ENCODE results near the gene HEATR5A.
A peak's percentile ranks its signal among the peaks of the same experiment; 100 is the strongest.

HEATR5A gene

GRCh38 chr14:31294746-31295405 is 125.5 kb downstream of the HEATR5A start:
- H3K9me3 ChIP-seq, result no peaks in the 10 kb centered on the region
- H3K36me3 ChIP-seq, result peaks cover 71% of the 10 kb centered on the region
- no peak overlapping the region for H3K4me3 ChIP-seq (ENCODE audit: low read depth in 1 of 2, low read length in 1 of 2)
- TF ChIP-seq CTCF (IDR thresholded peaks at IDR 0.05), result no peak
- H3K27ac ChIP-seq, result no peak overlapping the region
- H3K27me3 ChIP-seq, result no peaks in the 10 kb centered on the region
- no peaks in the 10 kb centered on the region for H3K4me1 ChIP-seq (ENCODE audit: control insufficient read depth in 1 of 2, insufficient read depth in 1 of 2, low read depth in 1 of 2, low read length in 1 of 2)

DNA sequence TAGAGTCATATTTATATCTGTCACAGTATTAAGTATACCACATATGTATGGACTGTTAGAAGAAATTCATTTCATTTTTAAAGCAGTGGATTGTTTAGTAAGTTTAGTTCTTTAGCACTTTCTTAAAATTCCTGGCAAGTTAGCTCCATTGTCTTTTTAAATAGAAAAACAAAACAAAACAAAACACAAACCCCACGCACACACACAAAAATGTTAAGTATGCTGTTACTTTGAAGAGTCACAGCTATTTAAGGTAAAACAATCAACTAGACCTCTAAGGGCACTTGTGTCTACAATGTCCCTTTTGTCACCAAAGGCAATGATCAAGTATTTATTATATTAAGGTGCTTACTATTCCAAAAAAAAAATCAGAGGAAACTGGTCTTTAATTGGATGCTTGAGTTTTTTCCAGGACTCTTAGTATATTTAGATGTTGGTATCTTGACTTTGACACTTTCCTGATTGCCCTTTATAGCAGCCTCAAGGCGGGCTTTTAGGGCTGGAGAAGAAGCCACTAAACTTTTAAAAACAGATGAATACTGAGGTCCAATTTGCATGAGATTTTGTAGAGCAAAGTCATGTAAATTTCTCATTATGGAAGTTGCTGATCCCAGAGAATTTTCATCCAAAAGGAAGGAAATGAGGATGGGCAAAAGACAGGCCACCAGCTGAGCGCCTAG is 127.3 kb downstream of the HEATR5A start:
- Histone ChIP-seq H3K9me3 (no peaks in the 10 kb centered on the region), H3K27me3 (no peaks in the 10 kb centered on the region), H3K36me3 (peaks cover 53% of the 10 kb centered on the region), H3K27ac (no peak overlapping the region), H3K4me3 (ENCODE audit: low read depth in 1 of 2, low read length in 1 of 2) (no peak overlapping the region), H3K4me1 (ENCODE audit: control insufficient read depth in 1 of 2, insufficient read depth in 1 of 2, low read depth in 1 of 2, low read length in 1 of 2) (no peaks in the 10 kb centered on the region)
- TF ChIP-seq CTCF (IDR thresholded peaks at IDR 0.05), result no peak

GRCh38 chr14:31291210-31291609 is 129.1 kb downstream of the HEATR5A start:
- Histone ChIP-seq H3K9me3 (no peaks in the 10 kb centered on the region), H3K36me3 (peaks cover 38% of the 10 kb centered on the region), H3K4me3 (ENCODE audit: low read depth in 1 of 2, low read length in 1 of 2) (no peak overlapping the region), H3K27ac (peak overlapping the region; percentile 17), H3K27me3 (no peaks in the 10 kb centered on the region), H3K4me1 (ENCODE audit: control insufficient read depth in 1 of 2, insufficient read depth in 1 of 2, low read depth in 1 of 2, low read length in 1 of 2) (no peaks in the 10 kb centered on the region)
- TF ChIP-seq CTCF (IDR thresholded peaks at IDR 0.05), result no peak

- Histone ChIP-seq H3K4me1 (ENCODE audit: control insufficient read depth in 1 of 2, insufficient read depth in 1 of 2, low read depth in 1 of 2, low read length in 1 of 2) (no peaks in the 10 kb centered on the region), H3K4me3 (ENCODE audit: low read depth in 1 of 2, low read length in 1 of 2) (no peak overlapping the region), H3K27me3 (no peaks in the 10 kb centered on the region), H3K27ac (no peak overlapping the region), H3K36me3 (peaks cover 4% of the 10 kb centered on the region), H3K9me3 (no peaks in the 10 kb centered on the region)
- TF ChIP-seq CTCF (IDR thresholded peaks at IDR 0.05), result no peak
These were observed 132.9 kb downstream of the HEATR5A start for GRCh38 chr14:31287294-31287972.

DNA sequence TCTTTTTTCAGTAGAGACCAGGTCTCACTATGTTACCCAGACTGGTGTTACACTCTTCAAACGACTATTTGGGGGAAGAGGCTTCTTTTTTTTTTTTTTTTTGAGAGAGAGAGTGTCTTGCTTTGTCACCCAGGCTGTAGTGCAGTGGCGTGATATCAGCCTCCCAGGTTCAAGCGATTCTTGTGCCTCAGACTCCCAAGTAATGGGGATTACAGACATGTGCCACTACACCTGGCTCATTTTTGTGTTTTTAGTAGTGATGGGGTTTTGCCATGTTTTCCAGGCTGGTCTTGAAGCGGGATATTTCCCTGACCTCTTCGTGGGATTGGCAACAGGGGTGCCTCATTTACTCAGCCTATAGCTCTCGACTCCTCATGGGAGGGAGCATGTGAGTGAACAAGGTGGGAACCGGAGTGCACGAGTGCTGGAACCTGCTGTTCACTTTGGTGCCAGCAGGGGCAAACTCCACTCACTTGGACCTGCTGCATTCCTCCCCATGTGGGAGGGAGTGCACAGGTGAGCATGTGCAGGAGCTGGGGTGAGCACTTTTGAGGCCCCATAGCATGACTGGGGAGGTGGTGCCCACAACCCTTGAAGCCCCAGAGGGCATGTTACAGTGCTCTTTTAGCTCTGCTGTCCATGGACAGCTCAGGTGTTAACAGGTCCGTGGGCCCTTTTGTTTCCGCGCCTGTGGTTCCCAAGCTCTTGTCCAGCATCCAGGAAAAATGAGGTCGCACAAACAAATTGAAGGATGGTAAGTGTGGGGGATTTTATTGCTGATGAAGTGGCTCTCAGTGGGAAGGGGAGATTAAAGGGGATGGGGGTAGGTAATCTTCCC is 133.7 kb downstream of the HEATR5A start:
- no peaks in the 10 kb centered on the region for H3K9me3 ChIP-seq
- no peak overlapping the region for H3K27ac ChIP-seq
- no peaks in the 10 kb centered on the region for H3K27me3 ChIP-seq
- TF ChIP-seq CTCF (IDR thresholded peaks at IDR 0.05), result no peak
- no peak overlapping the region for H3K4me3 ChIP-seq (ENCODE audit: low read depth in 1 of 2, low read length in 1 of 2)
- H3K36me3 ChIP-seq, result no peaks in the 10 kb centered on the region
- no peaks in the 10 kb centered on the region for H3K4me1 ChIP-seq (ENCODE audit: control insufficient read depth in 1 of 2, insufficient read depth in 1 of 2, low read depth in 1 of 2, low read length in 1 of 2)
